Measurements from ENCODE around the gene IL17C. TPM values are rescaled to one million over a fixed set of nuclear protein-coding genes. Genes with fewer than 3 reads are reported as not detected.

IL17C gene
- total and polyA plus RNA-seq, 10 of the 15 experiments (the other 5 are each of a cell fraction or from before 2014, with no cell fraction given) = not detected

GRCh38 chr16:88601313-88602036 lies 36.9 kb upstream of the IL17C start (continued):
- no peak for TF ChIP-seq ZBTB40 (IDR thresholded peaks at IDR 0.05; ENCODE audit: borderline replicate concordance)
- TF ChIP-seq SUZ12 (IDR thresholded peaks at IDR 0.05; ENCODE audit: unreplicated experiment) = no peak
- TF ChIP-seq CBX5 (IDR thresholded peaks at IDR 0.05; ENCODE audit: low read depth) = no peak
- TF ChIP-seq MTA2 (IDR thresholded peaks at IDR 0.05; ENCODE audit: low read depth) = no peak
- no peak for TF ChIP-seq CUX1 (IDR thresholded peaks at IDR 0.05; ENCODE audit: insufficient replicate concordance, low read depth, low read length)
- TF ChIP-seq E2F4 (IDR thresholded peaks at IDR 0.05; ENCODE audit: low read depth, low read length) = no peak
- TF ChIP-seq CEBPZ (IDR thresholded peaks at IDR 0.05; ENCODE audit: low read depth, low read length) = no peak
